Endothelial cell (in vitro differentiated cells): Measurements from ENCODE around the gene SLK. TPM values are rescaled to one million over a fixed set of nuclear protein-coding genes. Genes with fewer than 3 reads are reported as not detected.
A peak's percentile ranks its signal among the peaks of the same experiment; 100 is the strongest.

Experiments
- DNase-seq: peaks from one replicate; pipeline ENCODE4 v3.0.0; 2021; ENCODE audit warnings: low spot score
- H3K27ac Mint-ChIP-seq: one replicate; pipeline ENCODE4 v1.8.0; 2021; ENCODE audit warnings: mixed read lengths, inconsistent platforms; ENCODE audit not compliant: unreplicated experiment
- H3K27me3 Mint-ChIP-seq: one replicate; pipeline ENCODE4 v1.8.0; 2021; ENCODE audit warnings: mild to moderate bottlenecking, moderate library complexity, mixed read lengths, inconsistent platforms; ENCODE audit not compliant: unreplicated experiment
- H3K36me3 Mint-ChIP-seq: one replicate; pipeline ENCODE4 v1.8.0; 2021; ENCODE audit warnings: mild to moderate bottlenecking, low read depth, mixed read lengths, inconsistent platforms; ENCODE audit not compliant: unreplicated experiment
- H3K4me1 Mint-ChIP-seq: one replicate; pipeline ENCODE4 v1.8.0; 2021; ENCODE audit warnings: mild to moderate bottlenecking, mixed read lengths, inconsistent platforms; ENCODE audit not compliant: unreplicated experiment
- H3K4me3 Mint-ChIP-seq: one replicate; pipeline ENCODE4 v1.8.0; 2021; ENCODE audit warnings: mild to moderate bottlenecking, mixed read lengths, inconsistent platforms; ENCODE audit not compliant: unreplicated experiment
- H3K9me3 Mint-ChIP-seq: one replicate; pipeline ENCODE4 v1.8.0; 2021; ENCODE audit warnings: mixed read lengths, inconsistent platforms; ENCODE audit not compliant: unreplicated experiment
- total RNA-seq: library from RNA; stranded (reverse); fragmentation: NEBNext Ultra II Directional; extraction: Animal tissue kit (Norgen Biotek cat#: 25700); gene quantifications from one replicate; pipeline ENCODE4 v1.2.1, GENCODE V29; 2021; ENCODE audit not compliant: unreplicated experiment
- TF ChIP-seq, protein P1 (sequence below): fragments of 200-600 bp; sonication (generic); IDR thresholded peaks from one replicate; pipeline ENCODE4 v1.5.0; 2021; ENCODE audit warnings: antibody characterized with exemption; ENCODE audit not compliant: unreplicated experiment

SLK gene
- total RNA-seq, 1 donor from 2014 or later = 30.8 TPM

DNA sequence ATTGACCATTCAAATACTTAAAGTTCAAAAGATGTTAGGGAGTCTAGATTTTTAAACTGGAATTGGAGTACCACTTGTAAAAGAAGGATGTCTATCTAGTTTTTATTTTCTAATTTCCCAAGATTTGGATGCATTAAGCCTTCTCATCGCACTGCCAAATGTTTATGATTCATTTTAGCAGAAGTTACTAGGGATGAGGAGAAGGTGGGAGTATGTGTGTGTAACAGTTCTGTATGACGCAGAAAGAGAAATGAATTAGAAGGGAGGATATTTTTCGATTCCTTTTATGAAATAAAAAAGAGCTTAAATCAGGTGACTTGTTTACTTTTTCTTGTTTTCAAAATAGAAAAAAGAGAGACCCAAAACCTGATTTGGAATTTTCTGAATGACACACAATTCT, 6.8 kb upstream of the SLK start:
- H3K9me3 Mint-ChIP-seq = no peaks in the 10 kb centered on the region
- no peak overlapping the region for H3K4me3 Mint-ChIP-seq
- H3K36me3 Mint-ChIP-seq = no peaks in the 10 kb centered on the region
- TF ChIP-seq, protein P1, sequence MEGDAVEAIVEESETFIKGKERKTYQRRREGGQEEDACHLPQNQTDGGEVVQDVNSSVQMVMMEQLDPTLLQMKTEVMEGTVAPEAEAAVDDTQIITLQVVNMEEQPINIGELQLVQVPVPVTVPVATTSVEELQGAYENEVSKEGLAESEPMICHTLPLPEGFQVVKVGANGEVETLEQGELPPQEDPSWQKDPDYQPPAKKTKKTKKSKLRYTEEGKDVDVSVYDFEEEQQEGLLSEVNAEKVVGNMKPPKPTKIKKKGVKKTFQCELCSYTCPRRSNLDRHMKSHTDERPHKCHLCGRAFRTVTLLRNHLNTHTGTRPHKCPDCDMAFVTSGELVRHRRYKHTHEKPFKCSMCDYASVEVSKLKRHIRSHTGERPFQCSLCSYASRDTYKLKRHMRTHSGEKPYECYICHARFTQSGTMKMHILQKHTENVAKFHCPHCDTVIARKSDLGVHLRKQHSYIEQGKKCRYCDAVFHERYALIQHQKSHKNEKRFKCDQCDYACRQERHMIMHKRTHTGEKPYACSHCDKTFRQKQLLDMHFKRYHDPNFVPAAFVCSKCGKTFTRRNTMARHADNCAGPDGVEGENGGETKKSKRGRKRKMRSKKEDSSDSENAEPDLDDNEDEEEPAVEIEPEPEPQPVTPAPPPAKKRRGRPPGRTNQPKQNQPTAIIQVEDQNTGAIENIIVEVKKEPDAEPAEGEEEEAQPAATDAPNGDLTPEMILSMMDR = no peak
- peaks cover 3% of the 10 kb centered on the region for H3K4me1 Mint-ChIP-seq
- H3K27me3 Mint-ChIP-seq = no peaks in the 10 kb centered on the region
- DNase-seq = no peak
- no peak overlapping the region for H3K27ac Mint-ChIP-seq

DNA sequence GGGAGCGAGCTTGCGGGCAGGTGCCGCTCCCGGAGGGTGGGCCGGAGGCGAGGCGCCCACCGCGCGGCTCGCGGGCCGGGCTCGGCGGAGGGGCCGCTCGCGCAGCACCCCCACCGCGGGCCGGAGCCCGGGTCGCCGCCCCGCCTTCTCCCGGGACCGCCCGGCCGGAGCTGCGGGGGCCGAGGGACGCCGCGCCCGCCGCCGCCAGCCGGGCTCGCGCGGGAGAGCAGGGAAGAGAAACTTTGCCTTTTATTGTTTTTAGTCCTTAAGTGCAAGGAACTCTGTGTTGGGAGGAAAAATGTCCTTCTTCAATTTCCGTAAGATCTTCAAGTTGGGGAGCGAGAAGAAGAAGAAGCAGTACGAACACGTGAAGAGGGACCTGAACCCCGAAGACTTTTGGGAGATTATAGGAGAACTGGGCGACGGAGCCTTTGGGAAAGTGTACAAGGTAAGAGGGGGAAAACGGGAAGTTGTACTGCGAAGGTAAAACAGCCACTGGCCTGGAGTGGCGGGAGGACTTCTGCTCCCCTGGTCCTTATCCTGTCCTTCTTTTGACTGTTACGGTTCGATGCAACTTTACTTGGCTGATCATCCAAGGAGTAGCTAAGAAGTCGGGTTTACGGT, 620 bp downstream of the SLK start:
- Mint-ChIP-seq H3K27ac (peak overlapping the region; percentile 88), H3K27me3 (peaks cover 2% of the 10 kb centered on the region), H3K9me3 (no peaks in the 10 kb centered on the region), H3K36me3 (no peaks in the 10 kb centered on the region), H3K4me1 (peaks cover 22% of the 10 kb centered on the region), H3K4me3 (peak overlapping the region; percentile 99)
- TF ChIP-seq, protein P1 = no peak
- DNase-seq = peak; percentile 10

DNA sequence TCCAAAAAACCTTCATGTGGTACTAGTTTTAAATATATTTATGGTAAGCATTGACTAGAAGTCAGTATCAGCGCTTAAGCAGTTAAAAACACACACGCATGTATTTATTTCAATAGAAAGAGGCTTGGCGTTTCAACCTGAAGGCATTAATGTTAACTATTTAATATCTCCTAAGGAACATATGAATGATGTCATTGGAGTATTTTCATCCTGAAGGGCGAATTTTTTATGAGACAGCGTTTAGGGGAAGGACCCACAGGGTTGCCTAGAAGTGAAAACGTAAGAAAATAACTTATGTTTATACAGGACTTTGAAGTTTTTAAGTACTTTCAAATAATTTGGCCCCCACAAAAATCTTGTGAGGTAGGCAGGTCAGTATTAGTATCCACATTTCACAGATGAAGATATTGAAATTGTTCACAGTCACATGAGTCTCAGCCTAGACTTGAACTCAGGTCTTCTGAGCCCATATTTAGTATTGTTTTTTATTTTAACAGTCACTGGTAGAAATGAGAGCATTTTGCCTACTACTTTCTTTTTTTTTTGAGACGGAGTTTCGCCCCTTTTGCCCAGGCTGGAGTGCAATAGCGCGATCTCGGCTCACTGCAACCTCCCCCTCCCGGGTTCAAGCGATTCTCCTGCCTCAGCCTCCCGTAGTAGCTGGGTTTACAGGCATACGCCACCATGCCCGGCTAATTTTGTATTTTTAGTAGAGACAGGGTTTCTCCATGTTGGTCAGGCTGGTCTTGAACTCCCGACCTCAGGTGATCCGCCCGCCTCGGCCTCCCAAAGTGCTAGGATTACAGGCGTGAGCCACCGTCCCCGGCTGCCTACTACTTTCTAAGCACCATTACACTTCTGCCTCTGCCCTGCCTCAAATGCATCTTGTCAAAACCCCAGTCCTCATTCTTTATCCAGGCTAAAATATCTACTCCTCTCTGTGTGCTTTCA, 1.8 kb downstream of the SLK start:
- Mint-ChIP-seq H3K4me3 (peak overlapping the region; percentile 99), H3K4me1 (peaks cover 30% of the 10 kb centered on the region), H3K27ac (no peak overlapping the region), H3K27me3 (peaks cover 2% of the 10 kb centered on the region), H3K9me3 (no peaks in the 10 kb centered on the region), H3K36me3 (no peaks in the 10 kb centered on the region)
- DNase-seq = no peak
- TF ChIP-seq, protein P1 = no peak

DNA sequence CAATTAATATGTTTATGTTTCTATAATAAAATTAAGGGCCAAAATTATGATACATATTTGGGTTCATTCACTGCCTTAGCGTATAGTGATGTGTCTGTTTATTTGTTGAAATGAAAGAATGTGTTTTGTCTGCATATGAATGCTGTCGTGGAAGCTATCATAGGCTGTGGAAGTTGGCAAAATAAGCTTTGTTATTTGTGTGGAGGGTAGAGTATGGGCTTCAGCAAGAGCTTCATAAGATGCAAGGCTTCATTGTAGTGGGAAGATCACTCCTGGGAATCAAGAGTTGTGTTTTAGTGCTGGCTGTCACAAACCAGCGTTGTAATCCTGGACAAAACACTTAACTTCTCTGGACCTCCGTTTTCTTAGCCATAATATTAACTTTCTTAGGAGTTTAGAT, 2.5 kb downstream of the SLK start:
- Mint-ChIP-seq H3K27ac (no peak overlapping the region), H3K36me3 (no peaks in the 10 kb centered on the region), H3K27me3 (peaks cover 2% of the 10 kb centered on the region), H3K9me3 (no peaks in the 10 kb centered on the region), H3K4me1 (peaks cover 33% of the 10 kb centered on the region), H3K4me3 (peak overlapping the region; percentile 87)
- TF ChIP-seq, protein P1 = no peak
- DNase-seq = no peak
